Neural crest cell (in vitro differentiated cells): ENCODE measurements around the gene SPCS1. TPM values are rescaled to one million over a fixed set of nuclear protein-coding genes. Genes with fewer than 3 reads are reported as not detected.

Experiments used
- DNase-seq: peaks from one replicate; pipeline ENCODE4 v3.0.0; 2021; ENCODE audit warnings: low read depth, mixed read lengths, low spot score
- H3K27ac Mint-ChIP-seq: one replicate; pipeline ENCODE4 v1.8.0; 2021; ENCODE audit warnings: mild to moderate bottlenecking, mixed read lengths; ENCODE audit not compliant: unreplicated experiment
- H3K27me3 Mint-ChIP-seq: 2 replicates; pipeline ENCODE4 v1.8.0; 2021; ENCODE audit warnings: low read depth, mild to moderate bottlenecking, mixed read lengths
- H3K36me3 Mint-ChIP-seq: 2 replicates; pipeline ENCODE4 v1.8.0; 2021; ENCODE audit warnings: low read depth, mild to moderate bottlenecking, mixed read lengths
- H3K4me1 Mint-ChIP-seq: 2 replicates; pipeline ENCODE4 v1.8.0; 2021; ENCODE audit warnings: mixed read lengths
- H3K4me3 Mint-ChIP-seq: one replicate; pipeline ENCODE4 v1.8.0; 2021; ENCODE audit warnings: mild to moderate bottlenecking, mixed read lengths
- H3K9me3 Mint-ChIP-seq: 2 replicates; pipeline ENCODE4 v1.8.0; 2021; ENCODE audit warnings: mixed read lengths
- total RNA-seq: library from RNA; stranded (reverse); gene quantifications from 2 replicates; pipeline ENCODE4 v1.2.1, GENCODE V29; 2021
- TF ChIP-seq, protein P1 (sequence below): fragments of 200-600 bp; sonication (generic); conservative IDR thresholded peaks from 2 replicates; pipeline ENCODE4 v1.5.0; 2021; ENCODE audit warnings: antibody characterized with exemption, mild to moderate bottlenecking

The SPCS1 gene
- total RNA-seq, 1 donor from 2014 or later, result 101 TPM

DNA sequence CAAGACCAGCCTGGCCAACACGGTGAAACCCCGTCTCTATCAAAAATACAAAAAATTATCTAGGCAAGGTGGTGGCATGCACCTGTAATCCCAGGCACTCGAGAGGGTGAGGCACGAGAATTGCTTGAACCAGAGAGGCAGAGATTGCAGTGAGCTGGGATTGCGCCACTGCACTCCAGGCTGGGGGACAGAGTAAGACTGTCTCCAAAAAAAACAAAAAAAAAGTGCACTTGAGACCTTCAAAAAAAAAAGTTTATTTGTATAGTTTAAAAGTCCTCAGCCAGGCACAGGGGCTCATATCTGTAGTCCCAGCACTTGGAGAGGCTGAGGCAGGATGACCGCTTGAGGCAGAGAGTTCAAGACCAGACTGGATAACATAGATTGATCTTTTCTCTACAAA, 22.3 kb upstream of the SPCS1 start:
- TF ChIP-seq, protein P1, sequence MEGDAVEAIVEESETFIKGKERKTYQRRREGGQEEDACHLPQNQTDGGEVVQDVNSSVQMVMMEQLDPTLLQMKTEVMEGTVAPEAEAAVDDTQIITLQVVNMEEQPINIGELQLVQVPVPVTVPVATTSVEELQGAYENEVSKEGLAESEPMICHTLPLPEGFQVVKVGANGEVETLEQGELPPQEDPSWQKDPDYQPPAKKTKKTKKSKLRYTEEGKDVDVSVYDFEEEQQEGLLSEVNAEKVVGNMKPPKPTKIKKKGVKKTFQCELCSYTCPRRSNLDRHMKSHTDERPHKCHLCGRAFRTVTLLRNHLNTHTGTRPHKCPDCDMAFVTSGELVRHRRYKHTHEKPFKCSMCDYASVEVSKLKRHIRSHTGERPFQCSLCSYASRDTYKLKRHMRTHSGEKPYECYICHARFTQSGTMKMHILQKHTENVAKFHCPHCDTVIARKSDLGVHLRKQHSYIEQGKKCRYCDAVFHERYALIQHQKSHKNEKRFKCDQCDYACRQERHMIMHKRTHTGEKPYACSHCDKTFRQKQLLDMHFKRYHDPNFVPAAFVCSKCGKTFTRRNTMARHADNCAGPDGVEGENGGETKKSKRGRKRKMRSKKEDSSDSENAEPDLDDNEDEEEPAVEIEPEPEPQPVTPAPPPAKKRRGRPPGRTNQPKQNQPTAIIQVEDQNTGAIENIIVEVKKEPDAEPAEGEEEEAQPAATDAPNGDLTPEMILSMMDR, result no peak
- Mint-ChIP-seq H3K27ac (no peak overlapping the region), H3K9me3 (no peaks in the 10 kb centered on the region), H3K4me3 (peak overlapping the region; percentile 91), H3K4me1 (peaks cover 59% of the 10 kb centered on the region), H3K36me3 (peaks cover 15% of the 10 kb centered on the region), H3K27me3 (no peaks in the 10 kb centered on the region)
- DNase-seq, result no peak

DNA sequence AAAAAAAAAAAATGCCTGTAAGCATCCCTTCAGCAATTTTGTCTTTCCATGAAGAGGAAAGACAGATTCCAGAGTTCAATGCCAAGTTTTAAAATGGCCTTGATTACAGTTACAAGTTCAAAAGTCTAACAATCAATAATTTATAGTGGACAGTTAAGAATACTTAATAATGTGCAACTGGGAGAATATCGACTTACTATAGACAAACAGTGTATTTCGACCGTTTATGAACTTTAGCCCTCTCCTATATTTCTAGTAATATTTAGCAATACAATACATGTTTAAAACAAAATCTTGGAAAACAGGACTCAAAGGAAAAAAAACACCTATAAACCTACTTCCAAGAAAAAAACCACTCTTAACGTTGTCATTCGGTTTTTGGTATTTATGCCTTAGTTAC, 21.7 kb upstream of the SPCS1 start:
- H3K9me3 Mint-ChIP-seq, result no peaks in the 10 kb centered on the region
- H3K36me3 Mint-ChIP-seq, result peaks cover 15% of the 10 kb centered on the region
- TF ChIP-seq, protein P1, result no peak
- peak overlapping the region; percentile 91 for H3K4me3 Mint-ChIP-seq
- no peaks in the 10 kb centered on the region for H3K27me3 Mint-ChIP-seq
- DNase-seq, result no peak
- no peak overlapping the region for H3K27ac Mint-ChIP-seq
- H3K4me1 Mint-ChIP-seq, result peaks cover 63% of the 10 kb centered on the region

DNA sequence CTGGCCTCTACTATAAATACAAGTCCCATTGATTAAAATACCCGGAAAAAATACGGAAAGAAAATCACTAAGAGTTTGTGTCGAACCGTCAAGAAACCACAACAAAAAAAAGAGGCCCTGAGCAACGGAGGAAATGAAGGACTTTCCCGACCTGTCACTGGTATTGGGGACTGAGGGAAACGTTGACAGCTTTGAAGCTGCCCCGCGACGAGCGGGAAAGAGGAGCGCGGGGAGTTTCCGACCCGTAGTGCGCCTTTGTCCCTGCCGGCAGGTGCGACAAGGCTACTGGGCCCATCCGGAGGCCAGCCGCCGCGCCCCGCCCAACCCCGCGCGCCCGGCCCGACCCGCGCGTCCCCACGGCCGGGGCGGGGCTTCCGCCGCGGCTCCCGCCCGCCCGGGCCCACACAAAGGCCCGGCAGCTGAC, 20.6 kb upstream of the SPCS1 start:
- H3K36me3 Mint-ChIP-seq, result peaks cover 13% of the 10 kb centered on the region
- peak; percentile 66 for DNase-seq
- TF ChIP-seq, protein P1, result no peak
- H3K27me3 Mint-ChIP-seq, result no peaks in the 10 kb centered on the region
- H3K4me1 Mint-ChIP-seq, result peaks cover 63% of the 10 kb centered on the region
- peak overlapping the region; percentile 90 for H3K27ac Mint-ChIP-seq
- H3K4me3 Mint-ChIP-seq, result peak overlapping the region; percentile 91
- no peaks in the 10 kb centered on the region for H3K9me3 Mint-ChIP-seq

DNA sequence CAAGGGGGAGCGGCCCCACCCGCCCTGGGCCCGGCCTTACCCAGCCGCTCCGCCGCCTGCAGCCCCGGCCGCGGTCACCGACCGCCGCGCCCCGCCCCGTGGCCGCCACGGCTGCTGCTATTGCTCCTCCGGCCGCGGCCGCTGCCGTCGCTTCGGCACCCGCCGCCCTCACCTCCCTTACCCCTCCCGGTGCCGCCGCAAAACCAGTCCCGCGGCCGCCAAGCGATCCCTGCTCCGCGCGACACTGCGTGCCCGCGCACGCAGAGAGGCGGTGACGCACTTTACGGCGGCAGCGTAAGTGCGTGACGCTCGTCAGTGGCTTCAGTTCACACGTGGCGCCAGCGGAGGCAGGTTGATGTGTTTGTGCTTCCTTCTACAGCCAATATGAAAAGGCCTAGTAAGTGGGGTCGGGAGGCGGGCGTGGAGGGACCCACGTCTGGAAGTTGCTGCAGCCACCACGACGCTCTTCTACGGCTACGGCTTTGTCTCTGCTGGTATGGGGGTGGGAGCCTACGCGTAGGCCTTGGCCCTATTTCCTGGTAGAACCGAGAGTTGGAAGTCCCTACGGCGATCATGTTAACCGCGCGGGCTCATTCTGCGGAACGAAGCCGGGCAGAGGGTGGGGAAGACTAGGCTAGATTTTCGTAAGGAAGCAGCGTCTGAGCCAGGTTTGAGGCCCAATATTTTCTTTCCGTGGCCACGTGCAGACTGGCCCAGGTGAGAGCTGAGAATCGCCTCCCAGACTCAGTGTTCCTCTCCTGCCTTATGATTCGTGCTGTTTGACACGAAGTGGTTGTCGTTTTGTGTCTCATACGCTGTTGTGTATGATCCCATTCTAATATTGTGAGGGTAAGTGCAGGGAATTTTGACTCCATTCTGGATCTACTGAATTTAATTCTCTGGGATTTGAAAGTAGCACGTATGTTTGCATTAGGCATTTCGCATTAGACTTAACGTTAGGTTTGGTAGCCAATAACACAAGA, 19.9 kb upstream of the SPCS1 start, which contains the start of the genes GNL3 and PBRM1:
GNL3 (plus strand) TSS at position 324 of the 983 bp plus-strand sequence; CDS start at position 385, 61 bp downstream.
PBRM1 (minus strand) TSS at position 205 of the 983 bp plus-strand sequence.
- no peaks in the 10 kb centered on the region for H3K9me3 Mint-ChIP-seq
- TF ChIP-seq, protein P1, result no peak
- peaks cover 60% of the 10 kb centered on the region for H3K4me1 Mint-ChIP-seq
- no peaks in the 10 kb centered on the region for H3K27me3 Mint-ChIP-seq
- H3K4me3 Mint-ChIP-seq, result peak within 1 kb of the TSS; percentile 98
- DNase-seq, result peak; percentile 87
- peak within 1 kb of the TSS; percentile 98 for H3K27ac Mint-ChIP-seq
- peaks cover 15% of the 10 kb centered on the region for H3K36me3 Mint-ChIP-seq

DNA sequence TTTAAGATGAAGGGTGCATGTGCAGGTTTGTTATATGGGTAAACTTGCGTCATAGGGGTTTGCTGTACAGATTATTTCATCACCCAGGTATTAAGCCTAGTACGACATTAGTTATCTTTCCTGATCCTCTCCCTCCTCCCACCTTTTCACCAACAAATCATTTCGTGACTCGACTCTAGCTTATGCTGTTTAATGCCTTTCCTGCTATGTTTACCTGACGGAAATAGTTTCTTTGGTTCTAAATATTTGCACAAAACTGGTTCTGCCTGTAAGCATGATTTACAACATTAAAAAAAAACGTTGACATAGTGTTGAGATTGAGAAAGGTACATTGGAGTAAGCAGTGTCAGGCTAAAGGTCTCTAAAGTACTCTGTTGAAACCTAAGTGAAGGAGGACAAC, 17.6 kb upstream of the SPCS1 start:
- peak overlapping the region; percentile 98 for H3K4me3 Mint-ChIP-seq
- no peak overlapping the region for H3K27ac Mint-ChIP-seq
- H3K4me1 Mint-ChIP-seq, result peaks cover 43% of the 10 kb centered on the region
- DNase-seq, result no peak
- H3K9me3 Mint-ChIP-seq, result no peaks in the 10 kb centered on the region
- TF ChIP-seq, protein P1, result no peak
- no peaks in the 10 kb centered on the region for H3K27me3 Mint-ChIP-seq
- peaks cover 21% of the 10 kb centered on the region for H3K36me3 Mint-ChIP-seq
